Gastrocnemius medialis (tissue), 4 donors: ENCODE measurements around the gene ACAN. TPM values are rescaled to one million over a fixed set of nuclear protein-coding genes. Genes with fewer than 3 reads are reported as not detected.

Source experiments
- ATAC-seq, 2 donors: fragments of 150-250 bp; one replicate each; pipeline ENCODE4 v1.9.1; 2016
- DNase-seq, 2 donors: peaks; one replicate each; pipeline ENCODE4 v3.0.0-alpha.2; 2019
- H3K27ac ChIP-seq, 4 donors: fragments of 200-600 bp; sonication (generic); 1 replicate in 1 of 4; 2 replicates in 3 of 4; pipeline ENCODE4 v1.5.1; 2016 to 2018; ENCODE audit warnings: mild to moderate bottlenecking in 2 of 4, moderate library complexity in 1 of 4
- H3K27me3 ChIP-seq, 3 donors: fragments of 200-600 bp; sonication (generic) in 2 of 3; 1 replicate in 1 of 3; 2 replicates in 2 of 3; pipeline versions ENCODE4 v1.5.1 to v1.6.0; 2016 to 2019; ENCODE audit warnings: mild to moderate bottlenecking in 1 of 3, moderate library complexity in 1 of 3
- H3K36me3 ChIP-seq, 2 donors: fragments of 200-600 bp; sonication (generic) in 1 of 2; one replicate each; pipeline ENCODE4 v1.5.1; 2017 to 2018
- H3K4me1 ChIP-seq, 2 donors: fragments of 200-600 bp; sonication (generic) in 1 of 2; one replicate each; pipeline ENCODE4 v1.5.1; 2016 to 2017; ENCODE audit warnings: mild to moderate bottlenecking in 2 of 2
- H3K4me3 ChIP-seq, 4 donors: fragments of 200-600 bp; sonication (generic) in 3 of 4; 1 replicate in 1 of 4; 2 replicates in 3 of 4; pipeline ENCODE4 v1.5.1; 2016 to 2019; ENCODE audit warnings: mild to moderate bottlenecking in 2 of 4
- H3K9me3 ChIP-seq, 3 donors: fragments of 200-600 bp; sonication (generic) in 2 of 3; 1 replicate in 1 of 3; 2 replicates in 2 of 3; pipeline ENCODE4 v1.5.1; 2016 to 2019
- POLR2A ChIP-seq, 2 donors: fragments of 450-650 bp; IDR thresholded peaks; one replicate each; pipeline ENCODE4 v1.6.1; 2017; ENCODE audit warnings: antibody characterized with exemption in 2 of 2, mild to moderate bottlenecking in 2 of 2, moderate library complexity in 2 of 2
- in situ Hi-C, 4 donors: fragments of 200-750 bp; cut with MboI; loops; one replicate each; pipeline versions ENCODE4 v1.15.0 to v1.8.0; 2017; ENCODE audit warnings: low sequenced_read_pairs in 4 of 4
- intact Hi-C: fragments of 100-400 bp; cut with DNase I; formaldehyde crosslinking; loops from one replicate; pipeline ENCODE4 v1.15.1; 2023; ENCODE audit warnings: low total_unique reads
- total RNA-seq, 4 donors: library from RNA; depleted of rRNA; stranded (reverse); fragments of >200 nt; gene quantifications; one replicate each; pipeline versions ENCODE4 v1.1.0 to v1.2.3, GENCODE V29; 2016
- TF ChIP-seq, protein P1 (sequence below), 5 experiments: fragments of 450-650 bp in 3 of 5; fragments of 200-600 bp in 2 of 5; sonication (generic) in 2 of 5; IDR thresholded peaks in 4 of 5; conservative IDR thresholded peaks in 1 of 5; 1 replicate in 4 of 5; 2 replicates in 1 of 5; pipeline ENCODE4 v1.5.1; 2016 to 2019; ENCODE audit warnings: antibody characterized with exemption in 5 of 5, mild to moderate bottlenecking in 3 of 5, moderate library complexity in 3 of 5

Gene ACAN
- total RNA-seq, 4 donors from 2014 or later, result 0.04 to 1.7 TPM; not detected in 2

DNA sequence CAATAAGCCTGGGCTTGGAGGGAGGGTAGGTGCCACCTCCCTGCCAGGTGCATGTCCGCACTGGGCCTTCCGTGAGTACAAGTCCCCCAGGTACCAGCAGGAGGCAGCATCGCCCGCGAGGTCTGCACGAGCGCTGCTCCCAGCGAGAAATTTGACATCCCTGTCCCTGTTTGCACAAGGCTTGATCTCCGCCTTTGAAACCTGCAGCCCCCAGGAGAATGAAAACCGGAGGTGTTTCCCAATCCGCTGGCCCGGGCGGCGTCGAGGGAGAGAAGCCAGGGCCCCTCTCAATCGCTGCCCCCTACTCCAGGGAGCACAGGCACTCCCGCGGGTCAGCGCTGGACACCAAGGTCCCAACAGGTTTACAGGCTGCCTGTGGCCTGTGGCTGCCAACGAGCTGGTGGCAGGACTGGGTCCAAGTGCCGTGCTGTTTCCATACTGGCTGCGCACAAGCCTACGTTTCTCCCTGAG lies 91.1 kb downstream of the ACAN start:
- in situ Hi-C loops (loop anchor here in 2 of 4 donors (10.0 kb wide), 2 partner anchors 280 to 290 kb away; no protein-coding TSS in a partner anchor), intact Hi-C loops (loop anchor here (2.0 kb wide), 1 partner anchor 122 kb away; no protein-coding TSS in a partner anchor)
- Histone ChIP-seq H3K4me1 (peaks cover 12 to 49% of the 10 kb centered on the region in 2 donors), H3K4me3 (peak overlapping the region; percentile 33 to 67 (median 56)), H3K27ac (peak overlapping the region in 1 of 4 donors; percentile 4), H3K36me3 (peaks cover 0 to 7% of the 10 kb centered on the region in 2 donors), H3K9me3 (no peaks in the 10 kb centered on the region), H3K27me3 (peaks cover 10 to 15% (median 14%) of the 10 kb centered on the region in 3 donors)
- TF ChIP-seq POLR2A (IDR thresholded peaks at IDR 0.05), result no peak
- TF ChIP-seq, protein P1, sequence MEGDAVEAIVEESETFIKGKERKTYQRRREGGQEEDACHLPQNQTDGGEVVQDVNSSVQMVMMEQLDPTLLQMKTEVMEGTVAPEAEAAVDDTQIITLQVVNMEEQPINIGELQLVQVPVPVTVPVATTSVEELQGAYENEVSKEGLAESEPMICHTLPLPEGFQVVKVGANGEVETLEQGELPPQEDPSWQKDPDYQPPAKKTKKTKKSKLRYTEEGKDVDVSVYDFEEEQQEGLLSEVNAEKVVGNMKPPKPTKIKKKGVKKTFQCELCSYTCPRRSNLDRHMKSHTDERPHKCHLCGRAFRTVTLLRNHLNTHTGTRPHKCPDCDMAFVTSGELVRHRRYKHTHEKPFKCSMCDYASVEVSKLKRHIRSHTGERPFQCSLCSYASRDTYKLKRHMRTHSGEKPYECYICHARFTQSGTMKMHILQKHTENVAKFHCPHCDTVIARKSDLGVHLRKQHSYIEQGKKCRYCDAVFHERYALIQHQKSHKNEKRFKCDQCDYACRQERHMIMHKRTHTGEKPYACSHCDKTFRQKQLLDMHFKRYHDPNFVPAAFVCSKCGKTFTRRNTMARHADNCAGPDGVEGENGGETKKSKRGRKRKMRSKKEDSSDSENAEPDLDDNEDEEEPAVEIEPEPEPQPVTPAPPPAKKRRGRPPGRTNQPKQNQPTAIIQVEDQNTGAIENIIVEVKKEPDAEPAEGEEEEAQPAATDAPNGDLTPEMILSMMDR (IDR thresholded peaks at IDR 0.05 in 4 of 5, conservative IDR thresholded peaks at IDR 0.05 in 1 of 5), result peak; percentile 64 to 81 (median 72)
- ATAC-seq (peak; percentile 24 to 49), DNase-seq (peak in 1 of 2 donors; percentile 69)

DNA sequence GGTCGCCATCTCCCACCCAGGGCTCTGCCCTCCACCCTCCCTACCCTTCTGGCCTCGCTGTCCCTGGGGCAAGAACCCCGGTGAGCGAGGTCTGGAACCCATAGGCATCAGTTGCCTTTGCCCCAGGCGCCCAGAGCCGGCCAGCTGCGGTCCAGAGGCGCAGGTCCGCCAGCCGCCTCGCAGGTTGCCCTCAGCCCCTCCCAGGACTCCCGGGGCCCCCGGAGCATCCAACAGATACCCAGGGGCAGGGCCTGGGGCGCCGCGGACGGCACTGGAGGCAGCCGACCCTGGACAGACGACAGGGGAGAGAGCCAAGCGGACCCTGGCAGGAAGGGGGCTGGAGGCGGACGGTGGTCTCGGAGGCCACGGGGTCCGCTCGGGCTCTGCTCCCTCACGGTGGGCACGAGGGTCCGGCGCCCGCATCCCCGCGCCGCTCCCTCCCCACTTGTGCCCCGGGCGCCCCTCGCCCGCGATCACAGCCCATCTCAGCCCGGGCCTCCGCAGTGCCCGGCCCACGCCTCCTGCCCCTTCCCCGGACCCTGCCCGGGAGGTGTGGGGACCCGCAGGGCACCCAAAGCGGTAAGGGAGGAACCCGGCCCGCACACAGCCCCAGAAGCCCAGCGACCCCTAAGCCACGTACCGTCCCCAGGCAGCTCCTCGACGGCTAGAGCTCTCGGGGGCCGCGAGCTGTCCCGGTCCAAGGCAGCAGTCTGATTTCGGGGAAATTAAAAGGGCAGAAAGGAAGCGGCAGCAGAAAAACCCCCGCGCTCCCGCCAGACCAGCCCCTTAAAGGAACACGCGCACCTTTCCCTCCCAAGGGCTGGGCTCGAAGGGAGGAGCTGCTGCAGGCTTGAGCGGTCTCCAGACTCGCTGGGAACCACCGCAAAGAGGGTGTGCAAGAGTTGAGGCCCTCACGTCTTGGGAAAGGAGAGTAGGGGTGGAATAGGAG lies 91.9 kb downstream of the ACAN start, which contains the start of gene HAPLN3:
HAPLN3 (minus strand) TSS at position 726 of the 949 bp plus-strand sequence. CDS start 8,246 bp downstream, outside the sequence.
- intact Hi-C loops, result loop anchor here (2.0 to 5.0 kb wide), 3 partner anchors 122 to 277 kb away; partner anchors contain the start of gene AEN
- TF ChIP-seq, protein P1 (IDR thresholded peaks at IDR 0.05 in 4 of 5, conservative IDR thresholded peaks at IDR 0.05 in 1 of 5), result no peak
- TF ChIP-seq POLR2A (IDR thresholded peaks at IDR 0.05), result peak in 1 of 2 donors; percentile 10
- Histone ChIP-seq H3K4me3 (peak within 1 kb of the TSS; percentile 33 to 67 (median 56)), H3K27ac (peak within 1 kb of the TSS in 2 of 4 donors; percentile 4 to 79), H3K36me3 (peaks cover 0 to 14% of the 10 kb centered on the region in 2 donors), H3K9me3 (no peaks in the 10 kb centered on the region), H3K27me3 (peaks cover 10 to 15% (median 14%) of the 10 kb centered on the region in 3 donors), H3K4me1 (peaks cover 12 to 52% of the 10 kb centered on the region in 2 donors)
- DNase-seq (no peak), ATAC-seq (peak in 1 of 2 donors; percentile 20)
- in situ Hi-C loops, result loop anchor here in 2 of 4 donors (10.0 kb wide), 2 partner anchors 280 to 290 kb away; no protein-coding TSS in a partner anchor

DNA sequence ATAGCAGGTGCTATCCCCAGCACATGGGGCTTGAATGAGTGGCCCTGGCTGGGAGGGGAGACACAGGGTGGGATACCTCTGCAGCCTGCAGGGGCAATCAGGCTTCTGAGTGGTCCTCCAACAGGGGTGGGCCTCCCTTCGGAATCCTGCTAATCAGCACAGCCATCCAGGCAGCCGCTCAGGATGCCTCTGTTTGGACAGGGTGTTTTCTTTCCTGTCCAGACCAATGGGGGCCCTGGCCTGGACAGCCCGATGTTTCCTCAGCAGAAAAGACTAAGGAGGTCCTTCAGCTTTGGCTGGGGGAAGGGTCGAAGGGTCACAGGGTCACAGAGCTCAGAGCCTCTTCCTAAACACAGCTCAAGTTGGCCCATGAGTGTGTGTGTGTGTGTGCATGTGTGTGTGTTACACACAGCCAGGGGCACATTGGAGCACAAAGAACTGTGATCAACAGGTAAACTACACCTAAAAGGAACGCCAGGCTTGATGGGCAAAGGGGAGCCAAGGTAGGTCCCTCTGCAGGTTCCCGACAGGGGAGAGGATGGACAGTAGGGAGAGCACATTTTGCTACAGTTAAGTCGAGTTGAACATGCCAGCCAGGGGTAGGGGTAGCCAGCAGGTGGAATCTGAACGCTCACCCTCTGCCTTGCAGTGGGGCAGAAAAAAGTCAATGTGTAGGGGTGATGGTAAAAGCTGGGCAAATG lies 93.2 kb downstream of the ACAN start:
- H3K4me1 ChIP-seq, result peaks cover 18 to 56% of the 10 kb centered on the region in 2 donors
- no peak for TF ChIP-seq POLR2A (IDR thresholded peaks at IDR 0.05)
- TF ChIP-seq, protein P1 (IDR thresholded peaks at IDR 0.05 in 4 of 5, conservative IDR thresholded peaks at IDR 0.05 in 1 of 5), result no peak
- DNase-seq, result no peak
- H3K9me3 ChIP-seq, result no peaks in the 10 kb centered on the region
- H3K27me3 ChIP-seq, result peaks cover 10 to 15% (median 14%) of the 10 kb centered on the region in 3 donors
- H3K36me3 ChIP-seq, result peaks cover 0 to 26% of the 10 kb centered on the region in 2 donors
- ATAC-seq, result no peak
- H3K27ac ChIP-seq, result peak overlapping the region; percentile 71 to 85 (median 79)
- intact Hi-C loops, result loop anchor here (5.0 kb wide), 2 partner anchors 274 to 276 kb away; partner anchors contain the start of gene AEN
- in situ Hi-C loops, result loop anchor here in 2 of 4 donors (10.0 kb wide), 2 partner anchors 278 to 288 kb away; no protein-coding TSS in a partner anchor
- H3K4me3 ChIP-seq, result no peak overlapping the region

DNA sequence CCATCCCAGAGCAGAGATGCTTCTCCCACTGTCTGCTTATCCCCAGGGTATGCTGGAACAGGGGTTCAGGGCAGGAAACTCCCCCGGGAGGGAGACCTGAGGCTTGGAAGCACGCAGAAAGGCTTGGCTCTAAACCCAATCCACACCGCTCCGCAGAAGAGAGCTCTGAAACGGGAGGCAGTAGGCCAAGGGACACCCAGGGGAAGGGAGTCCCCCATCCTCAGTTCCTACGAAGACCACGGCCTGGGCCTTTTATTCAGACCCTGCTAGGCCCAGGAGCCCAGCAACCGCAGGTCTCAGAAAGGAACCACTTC lies 93.9 kb downstream of the ACAN start:
- peak overlapping the region; percentile 71 to 85 (median 79) for H3K27ac ChIP-seq
- H3K4me1 ChIP-seq, result peaks cover 22 to 54% of the 10 kb centered on the region in 2 donors
- peaks cover 0 to 32% of the 10 kb centered on the region in 2 donors for H3K36me3 ChIP-seq
- TF ChIP-seq POLR2A (IDR thresholded peaks at IDR 0.05), result no peak
- TF ChIP-seq, protein P1 (IDR thresholded peaks at IDR 0.05 in 4 of 5, conservative IDR thresholded peaks at IDR 0.05 in 1 of 5), result no peak
- H3K9me3 ChIP-seq, result no peaks in the 10 kb centered on the region
- in situ Hi-C loops (loop anchor here in 2 of 4 donors (10.0 kb wide), 2 partner anchors 278 to 288 kb away; no protein-coding TSS in a partner anchor), intact Hi-C loops (loop anchor here (5.0 kb wide), 2 partner anchors 275 kb away; partner anchors contain the start of gene AEN)
- peaks cover 10 to 15% (median 14%) of the 10 kb centered on the region in 3 donors for H3K27me3 ChIP-seq
- ATAC-seq (no peak), DNase-seq (no peak)
- no peak overlapping the region for H3K4me3 ChIP-seq
